Measurements from ENCODE around the gene PRKCQ.

PRKCQ gene

GRCh38 chr10:6516929-6517284 is 63.2 kb downstream of the PRKCQ start:
- DNase-seq = no peak
- TF ChIP-seq CTCF (IDR thresholded peaks at IDR 0.05; ENCODE audit: low read depth, low read length) = no peak
- Histone ChIP-seq H3K27ac (no peak overlapping the region), H3K4me3 (ENCODE audit: low read depth, low read length) (no peak overlapping the region), H3K36me3 (no peaks in the 10 kb centered on the region), H3K9me3 (ENCODE audit: severe bottlenecking) (no peaks in the 10 kb centered on the region), H3K27me3 (ENCODE audit: insufficient read depth, low read depth, severe bottlenecking) (peaks cover 9% of the 10 kb centered on the region)

- H3K27me3 ChIP-seq (ENCODE audit: insufficient read depth, low read depth, severe bottlenecking) = peaks cover 9% of the 10 kb centered on the region
- DNase-seq = no peak
- no peak for TF ChIP-seq CTCF (IDR thresholded peaks at IDR 0.05; ENCODE audit: low read depth, low read length)
These were observed 63.7 kb downstream of the PRKCQ start for GRCh38 chr10:6516281-6516928.

GRCh38 chr10:6514844-6515780 is 65.0 kb downstream of the PRKCQ start:
- DNase-seq = no peak
- no peaks in the 10 kb centered on the region for H3K36me3 ChIP-seq
- TF ChIP-seq CTCF (IDR thresholded peaks at IDR 0.05; ENCODE audit: low read depth, low read length) = no peak

More at GRCh38 chr10:6516281-6516928, 63.7 kb downstream of the PRKCQ start:
- no peaks in the 10 kb centered on the region for H3K9me3 ChIP-seq (ENCODE audit: severe bottlenecking)
- no peaks in the 10 kb centered on the region for H3K36me3 ChIP-seq
- no peak overlapping the region for H3K27ac ChIP-seq
- H3K4me3 ChIP-seq (ENCODE audit: low read depth, low read length) = no peak overlapping the region

GRCh38 chr10:6514180-6514579 is 65.9 kb downstream of the PRKCQ start:
- no peak for TF ChIP-seq CTCF (IDR thresholded peaks at IDR 0.05; ENCODE audit: low read depth, low read length)
- DNase-seq = no peak
- H3K4me3 ChIP-seq (ENCODE audit: low read depth, low read length) = no peak overlapping the region
- H3K36me3 ChIP-seq = no peaks in the 10 kb centered on the region
- H3K27ac ChIP-seq = no peak overlapping the region
- H3K9me3 ChIP-seq (ENCODE audit: severe bottlenecking) = no peaks in the 10 kb centered on the region
- H3K27me3 ChIP-seq (ENCODE audit: insufficient read depth, low read depth, severe bottlenecking) = peaks cover 9% of the 10 kb centered on the region

More at GRCh38 chr10:6514844-6515780, 65.0 kb downstream of the PRKCQ start:
- no peaks in the 10 kb centered on the region for H3K9me3 ChIP-seq (ENCODE audit: severe bottlenecking)
- H3K27me3 ChIP-seq (ENCODE audit: insufficient read depth, low read depth, severe bottlenecking) = peaks cover 9% of the 10 kb centered on the region
- H3K4me3 ChIP-seq (ENCODE audit: low read depth, low read length) = no peak overlapping the region
- no peak overlapping the region for H3K27ac ChIP-seq

GRCh38 chr10:6513476-6513875 is 66.6 kb downstream of the PRKCQ start:
- H3K9me3 ChIP-seq (ENCODE audit: severe bottlenecking) = no peaks in the 10 kb centered on the region
- no peaks in the 10 kb centered on the region for H3K36me3 ChIP-seq
- TF ChIP-seq CTCF (IDR thresholded peaks at IDR 0.05; ENCODE audit: low read depth, low read length) = no peak
- DNase-seq = no peak
- no peak overlapping the region for H3K4me3 ChIP-seq (ENCODE audit: low read depth, low read length)
- H3K27me3 ChIP-seq (ENCODE audit: insufficient read depth, low read depth, severe bottlenecking) = peaks cover 9% of the 10 kb centered on the region
- no peak overlapping the region for H3K27ac ChIP-seq

Measured in WERI-Rb-1 (cell line).